NT2/D1 (cell line): ENCODE data around the gene ELFN1.

ENCODE experiments used
- DNase-seq: peaks from one replicate; pipeline ENCODE4 v3.0.0-alpha.2; 2011; ENCODE audit warnings: low read depth, low spot score
- H3K27me3 ChIP-seq: 2 replicates; pipeline ENCODE4 v1.6.0; 2011; ENCODE audit warnings: mild to moderate bottlenecking; ENCODE audit not compliant: insufficient read length, insufficient read depth
- H3K36me3 ChIP-seq: 2 replicates; pipeline ENCODE4 v1.6.1; 2011; ENCODE audit warnings: mild to moderate bottlenecking, low read length, mixed read lengths; ENCODE audit not compliant: insufficient read depth, insufficient read length
- H3K4me1 ChIP-seq: 2 replicates; pipeline ENCODE4 v1.5.1; 2011; ENCODE audit not compliant: insufficient read depth, insufficient read length
- H3K4me3 ChIP-seq: 2 replicates; pipeline ENCODE4 v1.5.1; 2011; ENCODE audit warnings: low read depth; ENCODE audit not compliant: insufficient read length
- H3K9ac ChIP-seq: 2 replicates; pipeline ENCODE4 v1.6.0; 2011; ENCODE audit warnings: low read depth; ENCODE audit not compliant: insufficient read length
- H3K9me3 ChIP-seq: 2 replicates; pipeline ENCODE4 v1.5.1; 2011; ENCODE audit warnings: mild to moderate bottlenecking, low read length; ENCODE audit not compliant: insufficient read depth
- SUZ12 ChIP-seq: IDR thresholded peaks from 2 replicates; pipeline ENCODE4 v1.6.1; 2011; ENCODE audit not compliant: insufficient read length, insufficient read depth; ENCODE audit errors: extremely low read depth
- YY1 ChIP-seq: IDR thresholded peaks from 2 replicates; pipeline ENCODE4 v1.6.1; 2011; ENCODE audit not compliant: insufficient read length, insufficient read depth
- ZNF274 ChIP-seq: IDR thresholded peaks from 2 replicates; pipeline ENCODE4 v1.6.1; 2011; ENCODE audit warnings: mild to moderate bottlenecking, low read depth, low read length

ELFN1 gene

GRCh38 chr7:1700536-1701333, 30.7 kb downstream of the ELFN1 start:
- Histone ChIP-seq H3K9ac (no peak overlapping the region), H3K36me3 (peaks cover 9% of the 10 kb centered on the region), H3K4me3 (no peak overlapping the region), H3K27me3 (peaks cover 18% of the 10 kb centered on the region), H3K9me3 (peaks cover 27% of the 10 kb centered on the region), H3K4me1 (peaks cover 39% of the 10 kb centered on the region)
- DNase-seq = no peak
- no peak for TF ChIP-seq SUZ12
- TF ChIP-seq YY1 = no peak
- TF ChIP-seq ZNF274 = no peak

- peaks cover 18% of the 10 kb centered on the region for H3K27me3 ChIP-seq
- H3K4me3 ChIP-seq = no peak overlapping the region
- H3K4me1 ChIP-seq = peaks cover 36% of the 10 kb centered on the region
- H3K36me3 ChIP-seq = peaks cover 12% of the 10 kb centered on the region
- DNase-seq = no peak
- TF ChIP-seq YY1 (no peak), ZNF274 (no peak), SUZ12 (no peak)
- peaks cover 27% of the 10 kb centered on the region for H3K9me3 ChIP-seq
- no peak overlapping the region for H3K9ac ChIP-seq
Observed at GRCh38 chr7:1702652-1703051, 32.6 kb downstream of the ELFN1 start.

GRCh38 chr7:1703441-1703840, 33.4 kb downstream of the ELFN1 start:
- TF ChIP-seq SUZ12 = no peak
- no peak for TF ChIP-seq YY1
- no peak for TF ChIP-seq ZNF274
- Histone ChIP-seq H3K4me3 (no peak overlapping the region), H3K27me3 (peaks cover 18% of the 10 kb centered on the region), H3K4me1 (peaks cover 34% of the 10 kb centered on the region), H3K36me3 (peaks cover 17% of the 10 kb centered on the region), H3K9ac (peak overlapping the region; percentile 59), H3K9me3 (peaks cover 33% of the 10 kb centered on the region)
- DNase-seq = no peak

GRCh38 chr7:1703871-1704810, 34.1 kb downstream of the ELFN1 start:
- DNase-seq = no peak
- H3K4me3 ChIP-seq = no peak overlapping the region
- peaks cover 21% of the 10 kb centered on the region for H3K36me3 ChIP-seq
- peaks cover 40% of the 10 kb centered on the region for H3K9me3 ChIP-seq
- TF ChIP-seq ZNF274 (no peak), YY1 (no peak), SUZ12 (no peak)
- peaks cover 18% of the 10 kb centered on the region for H3K27me3 ChIP-seq
- H3K4me1 ChIP-seq = peaks cover 34% of the 10 kb centered on the region
- H3K9ac ChIP-seq = peak overlapping the region; percentile 59

- H3K4me1 ChIP-seq = peaks cover 32% of the 10 kb centered on the region
- no peak overlapping the region for H3K4me3 ChIP-seq
- H3K27me3 ChIP-seq = peaks cover 18% of the 10 kb centered on the region
- TF ChIP-seq SUZ12 (no peak), YY1 (no peak), ZNF274 (no peak)
- H3K9me3 ChIP-seq = peaks cover 49% of the 10 kb centered on the region
- H3K36me3 ChIP-seq = peaks cover 28% of the 10 kb centered on the region
- no peak for DNase-seq
- H3K9ac ChIP-seq = peak overlapping the region; percentile 28
Observed at GRCh38 chr7:1704811-1705738, 35.0 kb downstream of the ELFN1 start.

GRCh38 chr7:1705856-1706255, 35.8 kb downstream of the ELFN1 start:
- peaks cover 22% of the 10 kb centered on the region for H3K36me3 ChIP-seq
- DNase-seq = no peak
- peaks cover 31% of the 10 kb centered on the region for H3K4me1 ChIP-seq
- H3K9ac ChIP-seq = no peak overlapping the region
- H3K27me3 ChIP-seq = peaks cover 18% of the 10 kb centered on the region
- TF ChIP-seq SUZ12 = no peak
- no peak for TF ChIP-seq YY1
- no peak for TF ChIP-seq ZNF274
- no peak overlapping the region for H3K4me3 ChIP-seq
- peaks cover 48% of the 10 kb centered on the region for H3K9me3 ChIP-seq
